Measurements from ENCODE around the gene NSMCE1. TPM values are rescaled to one million over a fixed set of nuclear protein-coding genes. Genes with fewer than 3 reads are reported as not detected.
A peak's percentile ranks its signal among the peaks of the same experiment; 100 is the strongest.

The NSMCE1 gene
- total and polyA plus RNA-seq, 2 of the 8 experiments (the other 6 are each of a cell fraction or from before 2014, with no cell fraction given), result 8.1 to 16.6 TPM

GRCh38 chr16:27175888-27176287 is 92.7 kb downstream of the NSMCE1 start:
- H3K9ac ChIP-seq (replicated peaks in 1 of 4; ENCODE audit: extremely low read depth in 1 of 4, low read depth in 3 of 4, low read length in 3 of 4), result no peak overlapping the region
- no peak overlapping the region for H4K91ac ChIP-seq (replicated peaks; ENCODE audit: insufficient read length, low read length)
- H2AK5ac ChIP-seq (ENCODE audit: low read depth, low read length), result no peak overlapping the region
- FAIRE-seq (no peak), DNase-seq (ENCODE audit: low read depth in 1 of 2, low spot score in 2 of 2) (no peak)
- H3K23me2 ChIP-seq (ENCODE audit: low read depth, low read length), result no peaks in the 10 kb centered on the region
- H3K79me2 ChIP-seq (ENCODE audit: control insufficient read depth in 1 of 2, insufficient read depth in 2 of 2, low read length in 2 of 2), result no peaks in the 10 kb centered on the region
- no peaks in the 10 kb centered on the region for H3K9me3 ChIP-seq (ENCODE audit: insufficient read depth in 2 of 2, low read depth in 1 of 2, low read length in 1 of 2)
- no peak overlapping the region for H4K8ac ChIP-seq (ENCODE audit: extremely low read depth, insufficient read depth, low read length)
- H3K4ac ChIP-seq (replicated peaks; ENCODE audit: insufficient read length, low read depth, low read length), result no peak overlapping the region
- H3K56ac ChIP-seq (replicated peaks; ENCODE audit: insufficient read length, low read depth, low read length), result no peak overlapping the region
- CTCF ChIA-PET (ENCODE audit: partially characterized antibody), result interaction anchor here (0.7 to 1.1 kb wide), 4 partner anchors 20 to 201 kb away, joined by 3 to 4 read pairs (median 3); no protein-coding TSS in a partner anchor
- H4K20me1 ChIP-seq (replicated peaks in 1 of 2; ENCODE audit: control insufficient read depth in 1 of 2, insufficient read depth in 2 of 2, low read length in 2 of 2), result no peaks in the 10 kb centered on the region
- H3K79me1 ChIP-seq (ENCODE audit: low read depth, low read length), result no peaks in the 10 kb centered on the region
- H3K4me1 ChIP-seq (replicated peaks in 1 of 4; ENCODE audit: control insufficient read depth in 3 of 4, insufficient read depth in 4 of 4, low read length in 3 of 4), result peaks cover 0 to 3% (median 0%) of the 10 kb centered on the region in 4 experiments; a peak in 3 of 7 replicates
- no peak overlapping the region for H3K4me2 ChIP-seq (ENCODE audit: insufficient read depth in 1 of 2, low read depth in 2 of 2, low read length in 2 of 2)
- no peak overlapping the region for H2BK12ac ChIP-seq (ENCODE audit: low read depth, low read length)
- no peaks in the 10 kb centered on the region for H3K36me3 ChIP-seq (ENCODE audit: control insufficient read depth in 2 of 4, insufficient read depth in 4 of 4, low read length in 3 of 4)
- 0 out of 2 replicates have a peak overlapping the region, but pooled peaks have one; percentile 49 for H2AFZ ChIP-seq (ENCODE audit: low read length)
- no peak overlapping the region for H2BK120ac ChIP-seq (replicated peaks; ENCODE audit: low read depth, low read length)
- no peak overlapping the region for H2BK15ac ChIP-seq (ENCODE audit: low read length)
- H2BK5ac ChIP-seq (ENCODE audit: low read depth, low read length), result no peak overlapping the region
- no peak overlapping the region for H3K18ac ChIP-seq (ENCODE audit: extremely low read depth, low read length)
- no peak overlapping the region for H3K27ac ChIP-seq (ENCODE audit: low read depth, low read length)
- 93% methylated on average over 8 of the region's 8 CpGs; no CpG with 5 or more reads in 1 of the 2 experiments for WGBS, 2 experiments (ENCODE audit: extremely low coverage in 1 of 2, insufficient coverage in 1 of 2, insufficient read length in 1 of 2, insufficient replicate concordance in 2 of 2, low coverage in 1 of 2, low lambda C conversion rate in 2 of 2, missing lambda C conversion rate in 1 of 2)
- H3K14ac ChIP-seq (ENCODE audit: insufficient read length), result no peak overlapping the region
- POLR2A ChIA-PET (ENCODE audit: partially characterized antibody), result interaction anchor here (0.7 to 1.8 kb wide), 3 partner anchors 16 to 27 kb away, joined by 3 to 5 read pairs (median 3); partner anchors contain the start of gene KDM8
- H3K4me3 ChIP-seq (ENCODE audit: extremely low read depth in 1 of 4, insufficient read depth in 2 of 4, low read depth in 3 of 4, low read length in 4 of 4), result no peak overlapping the region
- no peak overlapping the region for H3K23ac ChIP-seq (ENCODE audit: insufficient read length)
- H2BK20ac ChIP-seq (ENCODE audit: low read length), result no peak overlapping the region
- no peaks in the 10 kb centered on the region for H3K27me3 ChIP-seq (replicated peaks in 1 of 4; ENCODE audit: control insufficient read depth in 3 of 4, extremely low read depth in 1 of 4, insufficient read depth in 3 of 4, low read length in 3 of 4)
- TF ChIP-seq TBP (IDR thresholded peaks at IDR 0.05; ENCODE audit: low read depth, low read length) (no peak), USF2 (IDR thresholded peaks at IDR 0.05; ENCODE audit: low read length) (peak; percentile 50)
- H4K5ac ChIP-seq (ENCODE audit: insufficient read length, low read depth, low read length), result no peak overlapping the region

Other genes starting within 250 kb of the NSMCE1 start
- not detected in 2 replicates for gene C16orf82, start 201.8 kb downstream of the NSMCE1 start, total RNA-seq (2021; fragmentation: NEBNext Ultra II Directional; extraction: Animal tissue kit (Norgen Biotek cat#: 25700))
- not detected in 2 replicates for gene C16orf82, start 201.8 kb downstream of the NSMCE1 start, polyA plus RNA-seq (2011; rRNA removed)
- gene KDM8, start 65.2 kb downstream of the NSMCE1 start, total RNA-seq (2021; fragmentation: NEBNext Ultra II Directional; extraction: Animal tissue kit (Norgen Biotek cat#: 25700)), result 10.3 and 14.6 TPM in 2 replicates
- 8.1 and 12.8 TPM in 2 replicates for gene KDM8, start 65.2 kb downstream of the NSMCE1 start, polyA plus RNA-seq (2011; rRNA removed)
- 29.4 and 32.7 TPM in 2 replicates for gene IL4R, start 45.2 kb upstream of the NSMCE1 start, total RNA-seq (2021; fragmentation: NEBNext Ultra II Directional; extraction: Animal tissue kit (Norgen Biotek cat#: 25700))
- gene IL4R, start 45.2 kb upstream of the NSMCE1 start, polyA plus RNA-seq (2011; rRNA removed), result 29.1 and 38.2 TPM in 2 replicates
- 0.34 TPM in 2 replicates for gene IL21R, start 133.4 kb upstream of the NSMCE1 start, total RNA-seq (2021; fragmentation: NEBNext Ultra II Directional; extraction: Animal tissue kit (Norgen Biotek cat#: 25700))
- gene IL21R, start 133.4 kb upstream of the NSMCE1 start, polyA plus RNA-seq (2011; rRNA removed), result 0.70 and 0.75 TPM in 2 replicates

Measured in H1 (cell line).